Mucosa of gallbladder (tissue), 1 donor: ENCODE measurements around the gene DSCAM. TPM values are rescaled to one million over a fixed set of nuclear protein-coding genes. Genes with fewer than 3 reads are reported as not detected.
"Not testable (repeated sequence)": the region's sequence is repeated elsewhere in the genome, so short reads cannot be mapped to it uniquely, and the experiment has no call there.

Experiments used
- DNase-seq: peaks from one replicate; pipeline ENCODE4 v3.0.0-alpha.2; 2020; ENCODE audit warnings: low spot score
- total RNA-seq: library from RNA; stranded (reverse); gene quantifications from one replicate; pipeline ENCODE4 v1.2.1, GENCODE V29; 2021
- donor health status: DM: no; HTN: no; CAD: no.

The DSCAM gene
- total RNA-seq, 1 donor from 2014 or later = 0.09 TPM

DNA sequence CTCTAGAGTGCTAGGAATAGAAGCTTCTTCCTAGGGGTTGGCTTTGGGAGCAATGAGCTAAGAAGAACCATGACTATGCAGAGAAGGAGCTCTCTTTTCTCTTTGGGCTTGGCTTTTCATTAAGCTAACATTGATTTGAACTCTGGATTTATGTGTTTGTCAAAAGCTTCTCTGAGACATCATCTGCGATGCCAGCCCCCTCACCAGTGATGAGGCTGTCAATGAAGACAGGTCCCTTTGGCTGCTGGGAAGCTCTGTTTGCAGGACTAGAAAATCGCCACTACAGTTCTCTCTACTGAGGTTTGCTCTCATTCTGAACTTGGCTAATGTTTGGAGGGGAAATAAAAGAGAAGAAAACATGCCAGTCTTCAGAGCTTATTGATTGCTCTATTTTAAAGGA lies 794.7 kb downstream of the DSCAM start:
- DNase-seq = no peak

GRCh38 chr21:40051801-40052200 lies 795.2 kb downstream of the DSCAM start:
- no peak for DNase-seq

DNA sequence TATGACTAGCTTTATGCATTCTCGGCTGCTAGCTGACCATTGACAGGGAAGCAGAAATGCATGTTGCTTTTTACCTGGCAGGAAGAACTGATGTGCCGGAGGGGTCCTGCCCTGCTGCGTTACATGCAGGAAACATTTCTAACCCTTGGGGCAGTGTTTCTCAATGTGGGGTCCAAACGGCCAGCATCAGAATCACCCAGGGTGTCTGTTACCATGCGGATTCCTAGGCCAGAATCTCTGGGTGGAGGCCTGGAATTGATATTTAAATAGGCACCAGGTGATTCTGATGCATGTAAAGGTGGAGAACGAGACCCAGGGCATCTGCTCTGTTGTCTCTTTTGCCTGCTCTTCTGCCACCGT lies 797.0 kb downstream of the DSCAM start:
- DNase-seq = no peak

- no peak for DNase-seq
These were observed 797.7 kb downstream of the DSCAM start for GRCh38 chr21:40049031-40049930.

DNA sequence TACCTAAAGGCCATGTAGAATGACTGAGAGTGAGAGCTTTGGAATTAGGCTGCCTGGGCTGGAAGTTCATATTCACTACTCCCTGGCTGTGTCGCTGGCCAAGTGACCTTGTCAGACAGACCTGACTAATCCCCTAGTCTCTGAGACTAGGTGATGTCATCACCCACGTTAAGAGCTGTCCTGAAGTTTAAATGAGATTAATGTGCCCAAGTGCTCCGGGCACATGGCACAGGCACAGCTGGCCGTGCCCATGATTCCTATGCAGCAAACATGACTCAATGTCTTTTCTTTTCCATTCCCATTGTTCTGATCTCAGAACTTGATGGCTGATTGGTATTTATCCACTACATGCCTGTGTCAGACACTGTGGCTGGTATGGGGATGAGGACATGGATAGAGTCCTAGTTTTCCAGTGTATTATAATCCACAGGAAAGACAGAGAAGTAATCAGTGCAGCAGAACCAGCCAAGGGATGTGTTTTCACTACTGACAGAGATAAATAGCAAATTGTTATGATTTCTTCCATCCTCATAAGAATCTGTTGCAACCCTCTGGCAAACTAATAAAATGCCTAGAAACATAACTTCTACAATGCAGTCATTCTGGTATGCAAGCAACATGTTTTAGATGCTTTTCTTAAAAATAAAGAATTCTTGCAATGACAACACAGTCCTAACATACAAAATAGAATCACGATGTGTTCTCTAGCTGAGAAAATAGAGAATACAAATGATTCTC lies 798.8 kb downstream of the DSCAM start:
- no peak for DNase-seq

- DNase-seq = no peak
These were observed 799.7 kb downstream of the DSCAM start for GRCh38 chr21:40047211-40047610.

DNA sequence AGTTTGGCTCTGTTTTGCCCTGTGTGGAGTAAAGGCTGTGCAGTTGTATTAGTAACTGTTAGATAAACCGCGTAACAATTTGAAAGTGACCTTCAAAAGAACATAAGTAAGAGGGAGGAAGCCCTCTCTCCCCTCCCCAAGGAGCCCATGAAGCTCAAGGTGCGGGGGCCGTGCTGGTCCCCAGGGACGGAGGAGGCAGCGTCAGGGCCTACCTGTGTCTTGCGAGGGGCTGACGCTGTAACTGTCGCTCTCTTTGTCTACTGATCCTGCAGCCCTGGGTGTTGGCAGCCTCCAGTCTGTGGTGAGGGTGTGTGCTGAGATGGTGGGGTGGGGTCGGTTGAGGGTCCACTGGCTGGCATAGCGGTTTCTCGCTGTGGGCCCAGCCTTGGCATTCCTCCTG lies 803.1 kb downstream of the DSCAM start:
- no peak for DNase-seq

- DNase-seq = no peak
These were observed 803.5 kb downstream of the DSCAM start for GRCh38 chr21:40043423-40043822.

- DNase-seq = no peak
These were observed 805.5 kb downstream of the DSCAM start for GRCh38 chr21:40041446-40041845.

- not testable (repeated sequence) for DNase-seq
These were observed 813.7 kb downstream of the DSCAM start for GRCh38 chr21:40033156-40033782.

DNA sequence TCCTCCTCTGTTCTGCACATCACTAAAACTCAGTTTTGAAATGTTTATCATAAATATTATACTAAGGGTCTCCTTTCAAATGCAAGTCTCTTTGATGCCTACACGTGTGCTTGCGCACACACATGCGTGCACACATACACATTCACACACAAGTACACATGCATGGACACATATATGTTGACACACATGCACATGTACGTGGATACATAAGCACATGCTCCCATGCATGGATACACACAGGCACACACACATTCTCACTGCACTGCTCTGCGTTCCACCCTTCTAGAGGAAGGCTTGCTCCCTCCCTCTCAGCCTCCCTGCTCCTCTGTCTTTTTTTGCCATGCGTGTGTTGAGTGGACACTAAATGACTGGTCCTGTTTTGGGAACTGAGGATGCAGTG lies 817.1 kb downstream of the DSCAM start:
- no peak for DNase-seq

DNA sequence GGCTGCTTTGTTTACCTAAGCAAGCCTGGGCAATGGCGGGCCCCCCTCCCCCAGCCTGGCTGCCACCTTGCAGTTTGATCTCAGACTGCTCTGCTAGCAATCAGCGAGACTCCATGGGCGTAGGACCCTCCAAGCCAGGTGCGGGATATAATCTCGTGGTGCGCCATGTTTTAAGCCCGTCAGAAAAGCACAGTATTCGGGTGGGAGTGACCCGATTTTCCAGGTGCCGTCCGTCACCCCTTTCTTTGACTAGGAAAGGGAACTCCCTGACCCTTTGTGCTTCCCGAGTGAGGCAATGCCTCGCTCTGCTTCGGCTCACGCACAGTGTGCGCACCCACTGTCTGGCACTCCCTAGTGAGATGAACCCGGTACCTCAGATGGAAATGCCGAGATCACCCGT lies 818.6 kb downstream of the DSCAM start:
- DNase-seq = not testable (repeated sequence)

- DNase-seq = no peak
These were observed 825.2 kb downstream of the DSCAM start for GRCh38 chr21:40021558-40022351.

DNA sequence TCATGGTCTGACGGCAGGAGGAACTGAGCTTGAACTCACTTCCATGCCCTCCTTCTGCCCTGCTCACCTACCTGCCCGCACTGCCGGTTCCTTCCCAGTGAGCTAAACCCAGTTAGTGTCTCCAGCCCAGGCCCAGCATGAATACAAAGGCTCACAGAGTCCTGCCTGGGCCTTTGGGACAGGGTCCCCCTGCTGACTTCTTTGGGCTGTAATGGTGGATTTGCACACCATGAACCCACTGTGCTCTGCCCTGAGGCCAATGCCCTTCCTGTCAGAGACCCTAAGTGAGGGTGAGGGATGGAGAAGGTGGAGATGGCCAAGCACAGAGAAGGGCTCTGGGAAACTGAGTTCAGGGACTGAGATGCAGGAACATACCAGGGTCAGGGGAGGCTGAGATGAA lies 826.3 kb downstream of the DSCAM start:
- no peak for DNase-seq

DNA sequence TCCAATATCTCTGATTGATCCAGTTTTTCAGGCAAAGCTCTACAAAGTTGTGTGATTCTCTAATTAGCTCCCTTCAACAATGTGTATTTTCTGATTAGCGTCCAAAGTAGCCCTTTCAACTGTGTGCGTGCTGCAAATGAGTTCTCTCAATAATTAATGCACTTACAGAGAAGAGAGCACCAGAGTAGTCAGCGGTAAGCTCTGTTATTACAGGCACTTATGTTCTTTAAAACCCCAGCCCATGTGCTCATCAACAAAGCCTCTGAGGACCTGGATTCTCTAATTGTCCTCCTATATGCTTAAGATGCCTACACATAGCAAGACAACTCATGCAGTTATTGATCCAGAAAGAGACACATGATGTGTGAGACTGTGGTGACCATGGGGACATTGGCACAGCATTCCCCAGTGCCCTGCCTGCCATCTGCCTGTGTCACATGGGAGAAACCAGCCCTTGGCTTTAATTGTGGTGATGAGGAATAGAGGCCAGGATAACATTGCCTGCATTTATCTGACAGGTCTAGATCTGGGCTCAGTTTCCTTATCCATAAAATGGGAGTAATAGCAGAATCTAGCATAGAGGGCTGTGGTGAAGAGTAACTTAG lies 828.0 kb downstream of the DSCAM start:
- DNase-seq = no peak

GRCh38 chr21:40016667-40017066 lies 830.3 kb downstream of the DSCAM start:
- DNase-seq = no peak

DNA sequence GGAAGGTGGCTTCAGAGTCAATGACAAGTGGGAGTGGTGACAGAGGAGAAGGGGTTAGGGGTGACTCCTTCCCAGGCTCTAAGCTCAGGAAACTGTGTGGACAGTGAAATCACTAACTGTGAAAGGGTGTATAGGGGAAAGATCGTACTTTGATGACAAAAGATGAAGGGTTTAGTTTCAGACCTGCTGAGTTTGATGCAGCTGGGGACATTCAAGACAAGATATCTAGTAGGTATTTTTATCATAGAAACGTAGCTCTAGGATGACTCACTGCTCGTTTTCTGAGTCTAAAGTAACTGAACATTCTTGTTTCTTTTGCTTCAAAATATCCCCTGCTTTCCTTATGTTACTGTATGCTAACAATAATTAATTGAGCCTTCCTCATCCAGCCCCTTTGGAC lies 830.7 kb downstream of the DSCAM start:
- DNase-seq = no peak

DNA sequence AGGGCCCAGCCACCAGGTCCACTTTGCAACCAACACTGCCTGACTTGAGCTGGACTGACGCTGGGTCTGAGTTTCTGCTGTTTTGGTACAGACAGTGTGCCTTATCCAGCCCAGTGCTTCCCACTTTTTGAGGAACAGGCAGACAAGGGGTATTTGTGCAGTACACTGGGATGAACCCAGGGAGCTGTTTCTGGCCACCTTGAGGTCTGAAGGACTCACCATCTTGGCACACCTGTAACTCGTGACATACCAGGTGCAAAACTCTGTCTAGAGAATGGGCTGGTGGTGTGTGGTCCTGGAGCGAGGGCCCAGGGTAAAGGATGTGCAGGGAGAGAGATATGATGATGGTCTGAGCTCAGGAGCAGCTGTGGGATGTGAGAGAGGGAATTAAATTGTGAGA lies 831.1 kb downstream of the DSCAM start:
- no peak for DNase-seq

- no peak for DNase-seq
These were observed 832.6 kb downstream of the DSCAM start for GRCh38 chr21:40014394-40014793.

DNA sequence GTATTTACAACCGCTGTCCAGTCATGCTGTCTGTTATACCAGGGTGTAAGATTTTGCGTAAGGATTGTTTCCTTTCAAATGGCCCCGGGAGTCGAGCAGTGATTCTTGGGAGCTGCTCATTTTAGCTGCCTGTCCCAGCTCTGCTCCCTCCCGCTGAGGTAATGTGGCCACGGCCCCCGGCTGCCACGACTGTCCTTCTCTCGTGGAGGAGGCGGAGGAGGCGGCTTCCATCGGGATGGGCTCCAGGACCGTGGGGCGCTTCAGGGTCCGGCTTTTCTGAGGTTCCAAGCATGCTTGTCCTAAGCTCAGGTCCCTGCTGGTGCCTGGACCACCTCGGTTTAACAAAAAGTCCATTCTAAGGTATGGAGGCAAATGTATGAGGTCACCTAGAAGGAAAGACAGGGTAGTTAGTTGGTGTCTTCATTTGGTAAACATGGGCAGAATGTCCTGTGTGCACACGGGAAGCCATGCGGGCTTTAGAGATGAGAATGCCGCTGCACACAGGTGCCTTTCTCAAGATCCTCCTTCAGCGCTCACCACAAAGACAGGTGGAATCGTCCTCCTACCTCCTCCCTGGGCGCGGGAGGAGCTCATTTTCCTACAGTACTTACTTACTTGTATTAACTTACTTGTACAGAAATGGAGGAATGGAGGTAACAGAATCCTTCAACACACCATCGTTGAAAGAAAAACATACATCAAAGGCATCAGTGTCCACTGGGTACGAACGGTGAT lies 833.8 kb downstream of the DSCAM start:
- no peak for DNase-seq

DNA sequence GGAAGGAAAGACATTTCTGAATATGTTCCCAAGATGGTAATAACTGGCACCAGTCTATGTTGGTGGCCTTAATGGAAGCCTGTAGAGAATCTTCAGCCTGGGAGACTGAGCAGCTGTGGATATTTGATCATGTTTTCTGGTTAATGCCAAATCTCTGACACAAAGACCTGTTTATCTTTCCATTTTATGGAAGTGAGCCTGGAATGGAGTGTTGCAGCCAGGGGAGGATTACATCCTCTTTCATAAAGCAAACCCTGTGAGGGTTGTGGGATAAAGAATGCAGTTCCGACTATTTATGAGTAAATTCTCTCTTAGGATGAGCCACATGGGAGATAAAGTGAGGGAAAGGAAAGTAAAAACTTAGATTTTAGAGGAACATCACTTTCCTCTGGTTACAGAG lies 835.6 kb downstream of the DSCAM start:
- no peak for DNase-seq
